IPS DF 4.7 (cell line): ENCODE data around the gene MRPS34.

Experiments used
- DNase-seq: peaks from one replicate; pipeline ENCODE4 v3.0.0-alpha.2; 2013; ENCODE audit warnings: low spot score; ENCODE audit errors: extremely low read depth

MRPS34 gene

DNA sequence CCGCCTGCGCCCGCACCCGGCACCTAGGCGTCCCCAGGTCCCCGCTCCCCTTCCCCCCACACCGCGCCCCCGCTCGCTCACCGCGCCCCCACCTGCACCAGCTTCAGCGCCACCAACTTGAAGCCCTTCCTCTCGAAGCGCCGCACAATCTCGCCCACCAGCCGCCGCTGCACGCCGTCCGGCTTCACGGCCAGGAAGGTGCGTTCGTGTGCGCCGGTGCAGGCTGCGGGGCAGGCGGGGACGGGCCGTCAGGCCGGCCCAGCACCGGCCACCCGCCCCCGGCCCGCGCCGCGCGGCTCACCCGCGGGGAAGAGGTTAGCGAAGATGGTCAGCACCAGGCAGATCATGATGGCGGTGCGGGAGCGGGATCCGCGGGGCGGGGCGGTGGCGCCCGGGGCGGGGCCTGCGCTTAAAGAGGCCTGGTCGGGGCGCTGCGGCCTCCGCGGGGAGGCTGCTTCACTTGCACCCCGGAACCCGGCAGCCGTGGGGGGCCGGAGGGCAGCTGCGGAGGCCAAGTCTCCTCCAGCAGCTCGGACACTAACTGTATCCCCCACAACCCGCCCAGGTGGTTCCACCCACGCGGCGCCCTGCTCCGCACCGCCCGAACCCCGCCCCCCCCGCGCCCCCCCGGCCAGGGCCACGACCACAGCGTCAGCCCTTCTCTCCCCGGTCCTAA, 1.6 kb downstream of the MRPS34 start, which contains the start of gene NME3:
TSS of gene NME3 (minus strand) at position 356 of the 676 bp plus-strand sequence. CDS start at position 347, 9 bp downstream.
- DNase-seq = no peak

DNA sequence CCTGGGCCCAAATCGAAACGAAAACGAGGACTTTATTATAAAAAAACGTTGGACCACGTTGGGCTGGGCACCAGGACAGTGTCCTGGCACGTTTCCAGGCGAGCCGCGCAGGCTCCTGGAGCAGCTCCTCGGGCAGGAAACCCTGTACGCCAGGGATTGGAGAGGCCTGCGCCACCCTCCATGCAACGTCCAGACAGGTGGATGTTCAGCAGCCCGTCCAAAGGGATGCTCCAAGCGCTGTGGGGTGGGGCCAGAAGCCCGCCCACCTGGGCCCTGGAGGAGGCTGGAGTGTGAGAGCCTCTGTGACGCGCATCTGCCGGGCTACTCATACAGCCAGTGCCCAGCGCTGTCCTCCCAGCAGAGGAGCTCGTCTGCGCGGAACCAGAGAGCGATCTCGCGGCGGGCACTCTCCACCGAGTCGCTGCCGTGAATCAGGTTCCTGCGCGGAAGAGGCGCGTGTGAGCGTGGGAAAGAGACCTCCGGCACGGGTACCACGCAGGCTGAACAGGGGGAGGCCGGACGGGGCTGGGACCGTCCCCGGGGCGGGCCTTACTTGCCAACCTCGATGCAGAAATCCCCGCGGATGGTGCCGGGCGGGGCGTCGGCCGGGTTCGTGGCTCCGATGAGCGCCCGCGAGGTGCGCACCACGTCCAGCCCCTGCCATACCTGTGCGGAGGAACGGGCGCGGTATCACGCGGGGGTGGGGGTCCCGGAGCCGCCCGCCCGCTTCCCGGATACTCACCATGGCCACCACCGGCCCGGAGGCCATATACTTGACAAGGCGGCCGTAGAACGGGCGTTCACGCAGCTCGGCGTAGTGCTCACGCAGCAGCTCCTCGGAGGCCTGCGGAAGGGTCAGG, 2.4 kb downstream of the MRPS34 start:
- DNase-seq = no peak

DNA sequence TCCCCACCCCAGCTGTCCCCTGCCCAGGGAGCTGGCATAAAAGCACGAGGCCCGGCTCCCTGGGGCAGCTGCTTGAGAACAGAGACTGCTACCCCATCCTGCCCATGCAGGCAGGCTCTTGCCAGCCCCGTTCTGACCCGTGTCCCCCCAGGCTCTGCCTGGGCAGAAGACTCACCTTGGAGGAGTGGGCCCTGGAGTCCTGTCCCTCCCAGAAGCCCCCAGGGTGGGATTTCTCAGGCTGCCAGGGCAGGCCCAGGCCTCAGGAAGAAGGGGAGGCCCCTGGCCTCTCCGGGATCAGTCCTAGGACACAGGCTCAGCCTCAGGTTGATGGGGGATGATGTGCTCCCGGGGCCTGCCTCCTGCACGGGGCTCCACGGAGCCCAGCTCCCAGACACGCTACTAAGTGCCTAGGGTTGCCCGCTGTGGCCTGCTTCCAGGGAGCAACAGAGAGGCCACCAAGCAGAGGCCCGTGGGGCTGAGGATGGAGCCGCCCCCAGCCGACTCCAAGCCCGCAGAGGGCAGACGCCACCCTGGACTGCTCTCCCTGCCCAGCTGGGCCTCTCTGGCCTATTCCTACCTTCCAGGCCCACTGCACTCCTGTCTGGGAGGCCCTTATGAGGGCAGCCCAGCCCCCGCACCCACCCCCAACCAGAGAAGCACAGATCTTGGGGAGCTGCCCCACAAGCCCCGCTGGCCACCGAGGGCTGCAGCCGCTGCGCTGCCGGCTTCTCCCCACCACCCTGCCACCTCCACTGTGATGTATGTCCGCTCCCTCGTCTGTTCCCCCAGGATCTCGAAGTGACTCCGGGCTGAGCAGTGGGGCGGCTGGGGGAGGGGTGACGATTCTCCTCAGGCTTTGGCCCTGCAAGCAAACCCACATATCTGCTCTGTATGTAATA, 3.3 kb downstream of the MRPS34 start:
- DNase-seq = no peak

DNA sequence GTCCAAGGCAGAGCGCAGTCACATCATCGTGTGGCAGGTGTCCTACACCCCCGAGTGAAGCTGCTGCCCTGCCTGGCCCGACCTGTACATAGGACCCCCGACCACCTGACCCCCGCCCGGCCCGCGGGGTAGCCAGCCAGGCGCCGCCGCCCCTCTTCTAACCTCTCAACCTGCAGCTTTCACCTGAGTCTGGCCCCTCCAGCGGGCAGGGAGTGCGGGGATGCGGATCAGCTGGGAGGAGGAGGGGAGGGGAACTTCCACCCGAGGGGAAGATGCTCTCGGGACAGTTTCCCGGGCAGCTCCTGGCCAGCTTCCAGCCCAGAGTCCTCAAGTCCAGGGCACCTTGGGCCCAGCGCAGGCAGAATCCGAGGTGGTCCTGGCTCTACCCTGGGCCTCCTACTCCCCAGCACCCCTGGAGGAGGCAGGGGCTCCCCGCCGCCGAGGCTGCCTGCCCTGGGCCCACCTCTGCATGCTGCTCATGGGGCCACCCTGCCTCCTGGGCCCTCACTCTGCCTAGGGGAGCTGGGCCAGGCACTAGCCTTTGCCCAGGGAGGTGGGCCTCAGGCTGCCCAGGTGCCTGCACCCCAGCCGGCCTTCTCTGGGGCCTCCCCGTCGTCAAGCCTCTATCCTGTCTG, 4.0 kb downstream of the MRPS34 start:
- no peak for DNase-seq

DNA sequence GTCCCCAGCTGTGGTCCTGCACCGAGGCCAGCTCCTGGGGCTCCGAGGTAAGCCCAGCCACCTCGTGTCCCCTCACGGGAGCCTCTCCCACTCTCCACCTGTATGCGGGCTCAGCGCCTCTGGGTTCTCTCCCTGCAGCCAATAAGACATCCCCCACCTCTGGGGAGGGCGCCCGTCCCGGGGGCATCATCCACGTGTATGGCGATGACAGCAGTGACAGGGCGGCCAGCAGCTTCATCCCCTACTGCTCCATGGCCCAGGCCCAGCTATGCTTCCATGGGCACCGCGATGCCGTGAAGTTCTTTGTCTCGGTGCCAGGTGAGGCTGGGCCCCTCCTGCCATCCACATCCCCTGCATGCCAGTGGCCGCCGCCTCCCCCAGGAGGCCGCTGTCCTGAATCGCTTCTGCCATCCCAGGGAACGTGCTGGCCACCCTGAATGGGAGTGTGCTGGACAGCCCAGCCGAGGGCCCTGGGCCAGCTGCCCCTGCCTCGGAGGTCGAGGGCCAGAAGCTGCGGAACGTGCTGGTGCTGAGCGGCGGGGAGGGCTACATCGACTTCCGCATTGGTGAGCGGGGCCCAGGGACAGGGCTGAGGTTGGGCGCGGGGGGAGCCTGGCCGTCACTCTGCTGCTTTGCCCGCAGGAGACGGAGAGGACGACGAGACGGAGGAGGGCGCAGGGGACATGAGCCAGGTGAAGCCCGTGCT, 4.7 kb downstream of the MRPS34 start:
- no peak for DNase-seq

DNA sequence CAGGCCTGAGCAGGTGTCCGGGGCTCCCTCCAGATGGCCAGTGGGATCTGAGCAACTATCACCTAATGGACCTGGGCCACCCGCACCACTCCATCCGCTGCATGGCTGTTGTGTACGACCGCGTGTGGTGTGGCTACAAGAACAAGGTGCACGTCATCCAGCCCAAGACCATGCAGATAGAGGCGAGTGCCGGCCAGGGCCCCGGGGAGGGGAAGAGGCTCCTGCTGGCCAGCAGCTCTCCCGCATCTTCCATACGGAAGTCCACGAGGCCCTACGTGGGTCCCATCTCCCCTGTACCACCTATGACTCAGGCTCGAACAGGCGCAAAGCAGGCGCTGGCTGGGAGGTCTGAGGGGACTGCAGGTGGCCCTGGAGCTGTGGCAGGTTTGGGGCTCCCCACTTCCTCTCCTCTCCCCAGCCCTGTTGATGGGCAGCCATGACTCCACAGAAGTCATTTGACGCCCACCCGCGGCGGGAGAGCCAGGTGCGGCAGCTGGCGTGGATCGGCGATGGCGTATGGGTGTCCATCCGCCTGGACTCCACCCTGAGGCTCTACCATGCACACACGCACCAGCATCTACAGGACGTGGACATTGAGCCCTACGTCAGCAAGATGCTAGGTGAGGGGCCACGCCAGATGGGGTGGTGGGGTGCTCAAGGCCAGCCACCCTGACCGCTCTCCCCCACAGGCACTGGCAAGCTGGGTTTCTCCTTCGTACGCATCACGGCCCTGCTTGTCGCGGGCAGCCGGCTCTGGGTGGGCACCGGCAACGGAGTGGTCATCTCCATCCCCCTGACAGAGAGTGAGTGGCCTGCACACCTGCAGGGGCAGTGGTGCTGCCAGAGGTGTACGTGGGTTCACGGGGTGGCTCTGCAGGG, 5.6 kb downstream of the MRPS34 start:
- no peak for DNase-seq

DNA sequence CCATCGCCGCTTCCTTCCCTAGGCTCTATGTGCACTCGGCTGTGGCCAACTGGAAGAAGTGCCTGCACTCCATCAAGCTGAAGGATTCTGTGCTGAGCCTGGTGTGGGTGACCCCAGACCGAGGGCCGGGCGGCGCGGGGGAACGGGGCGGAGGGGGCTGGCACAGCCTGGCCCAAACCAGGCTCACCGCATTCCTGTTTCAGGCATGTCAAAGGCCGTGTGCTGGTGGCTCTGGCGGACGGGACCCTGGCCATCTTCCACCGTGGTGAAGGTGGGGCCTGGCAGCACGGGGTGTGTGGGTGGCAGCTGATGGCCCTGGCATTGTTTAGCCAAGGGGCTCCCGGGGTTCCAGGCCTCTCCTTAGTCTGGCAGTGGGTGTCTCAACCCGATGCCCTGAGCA, 6.2 kb downstream of the MRPS34 start:
- no peak for DNase-seq

DNA sequence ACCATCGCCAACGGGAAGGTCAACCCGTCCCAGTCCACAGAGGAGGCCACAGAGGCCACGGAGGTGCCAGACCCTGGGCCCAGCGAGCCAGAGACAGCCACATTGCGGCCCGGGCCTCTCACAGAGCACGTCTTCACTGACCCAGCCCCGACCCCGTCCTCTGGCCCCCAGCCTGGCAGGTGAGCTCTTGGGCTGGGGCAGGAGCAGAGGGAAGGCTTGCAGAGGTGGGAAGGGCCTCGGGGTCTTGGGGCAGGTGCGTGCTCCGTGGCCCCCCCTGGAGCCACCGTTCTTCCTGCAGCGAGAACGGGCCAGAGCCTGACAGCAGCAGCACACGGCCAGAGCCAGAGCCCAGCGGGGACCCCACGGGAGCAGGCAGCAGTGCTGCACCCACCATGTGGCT, 6.7 kb downstream of the MRPS34 start:
- no peak for DNase-seq

DNA sequence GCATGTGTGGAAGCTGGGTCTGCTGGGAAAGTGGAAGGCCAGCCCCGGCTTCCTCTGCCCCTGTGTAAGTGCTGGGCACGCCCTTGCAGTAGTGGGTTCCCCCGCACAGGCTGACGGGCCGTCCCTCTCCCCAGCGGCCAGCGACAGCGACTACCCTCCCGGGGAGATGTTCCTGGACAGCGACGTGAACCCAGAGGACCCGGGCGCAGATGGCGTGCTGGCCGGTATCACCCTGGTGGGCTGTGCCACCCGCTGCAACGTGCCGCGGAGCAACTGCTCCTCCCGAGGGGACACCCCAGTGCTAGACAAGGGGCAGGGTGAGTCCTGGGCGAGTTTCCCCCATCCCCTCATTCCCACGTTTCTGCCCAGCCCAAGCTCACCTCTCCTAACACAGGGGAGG, 7.1 kb downstream of the MRPS34 start:
- no peak for DNase-seq

DNA sequence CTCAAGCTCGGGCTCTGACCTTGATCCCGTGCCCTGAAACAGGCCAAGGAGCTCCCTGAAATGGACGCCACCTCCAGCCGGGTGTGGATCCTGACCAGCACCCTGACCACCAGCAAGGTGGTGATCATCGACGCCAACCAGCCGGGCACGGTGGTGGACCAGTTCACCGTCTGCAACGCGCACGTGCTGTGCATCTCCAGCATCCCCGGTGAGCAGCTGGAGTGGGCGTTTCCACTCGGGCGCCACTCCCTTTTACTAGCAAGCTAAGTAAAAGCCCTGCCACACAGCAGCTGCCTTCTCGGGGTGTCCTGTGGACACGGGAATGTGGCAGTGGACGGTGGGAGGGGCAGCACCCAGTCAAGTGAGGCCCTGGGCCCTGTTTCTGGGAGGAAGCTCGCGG, 8.0 kb downstream of the MRPS34 start:
- DNase-seq = no peak

DNA sequence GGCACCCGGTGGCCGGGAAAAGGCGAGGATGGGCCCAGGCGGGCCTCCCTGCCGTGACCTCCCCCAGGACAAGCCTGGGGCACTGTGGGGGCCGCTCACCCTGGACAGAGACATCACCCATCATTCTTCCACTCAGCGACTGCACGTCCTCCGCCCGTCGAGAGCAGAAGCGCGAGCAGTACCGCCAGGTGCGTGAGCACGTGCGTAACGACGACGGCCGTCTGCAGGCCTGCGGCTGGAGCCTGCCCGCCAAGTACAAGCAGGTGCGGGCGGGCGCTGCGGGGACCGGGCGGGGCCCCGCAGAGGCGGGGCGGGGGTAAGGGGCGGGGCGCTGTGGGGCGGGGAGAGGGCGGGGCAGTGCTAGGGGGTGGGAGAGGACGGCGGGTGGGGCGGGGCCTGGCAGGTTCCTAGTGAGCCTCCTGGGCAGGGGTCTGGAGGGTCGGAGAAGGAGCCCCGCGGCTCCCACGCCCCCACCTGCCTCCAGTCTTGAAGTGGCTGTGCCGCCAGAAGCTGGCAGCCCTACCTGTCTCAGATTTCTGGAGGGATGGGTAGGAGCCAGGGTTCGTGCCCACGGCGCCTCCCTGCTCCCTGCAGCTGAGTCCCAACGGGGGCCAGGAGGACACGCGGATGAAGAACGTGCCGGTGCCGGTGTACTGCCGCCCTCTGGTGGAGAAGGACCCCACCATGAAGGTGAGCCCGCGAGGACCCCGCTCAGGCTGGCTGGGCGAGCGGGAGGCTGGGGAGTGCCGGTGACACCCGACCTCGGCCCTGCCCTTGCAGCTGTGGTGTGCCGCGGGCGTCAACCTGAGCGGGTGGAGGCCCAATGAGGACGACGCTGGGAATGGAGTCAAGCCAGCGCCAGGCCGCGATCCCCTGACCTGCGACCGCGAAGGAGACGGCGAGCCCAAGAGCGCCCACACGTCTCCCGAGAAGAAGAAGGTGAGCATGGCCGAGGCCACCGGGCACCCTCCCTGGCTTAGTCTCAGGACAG, 9.1 kb downstream of the MRPS34 start:
- DNase-seq = no peak

DNA sequence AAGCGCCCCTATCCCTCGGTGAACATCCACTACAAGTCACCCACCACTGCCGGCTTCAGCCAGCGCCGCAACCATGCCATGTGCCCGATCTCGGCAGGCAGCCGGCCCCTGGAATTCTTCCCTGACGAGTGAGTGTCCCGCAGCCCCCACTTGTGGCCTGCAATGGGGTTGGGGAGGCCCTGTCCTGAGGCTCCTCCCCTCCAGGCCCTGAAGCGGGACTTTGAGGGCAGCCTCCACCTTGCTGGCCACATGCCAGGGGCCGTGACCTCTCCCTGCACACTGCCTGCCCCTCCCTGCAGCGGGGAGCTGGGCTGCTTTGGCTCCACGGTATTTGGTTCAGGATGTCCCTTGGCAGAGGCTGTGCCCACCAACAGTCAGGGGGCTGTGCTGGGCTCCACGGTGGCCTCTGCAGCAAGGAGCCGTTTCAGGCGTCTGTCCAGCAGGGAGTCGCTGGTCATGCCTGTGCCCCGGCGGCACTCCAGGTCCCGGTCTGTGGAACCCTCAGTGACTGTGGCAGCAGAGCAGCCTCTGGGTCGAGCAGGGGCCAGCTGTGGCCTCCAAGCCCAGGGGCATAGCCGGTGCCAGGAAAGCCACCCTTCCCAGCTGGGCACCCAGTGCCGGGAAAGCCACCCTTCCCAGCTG, 9.9 kb downstream of the MRPS34 start:
- no peak for DNase-seq

DNA sequence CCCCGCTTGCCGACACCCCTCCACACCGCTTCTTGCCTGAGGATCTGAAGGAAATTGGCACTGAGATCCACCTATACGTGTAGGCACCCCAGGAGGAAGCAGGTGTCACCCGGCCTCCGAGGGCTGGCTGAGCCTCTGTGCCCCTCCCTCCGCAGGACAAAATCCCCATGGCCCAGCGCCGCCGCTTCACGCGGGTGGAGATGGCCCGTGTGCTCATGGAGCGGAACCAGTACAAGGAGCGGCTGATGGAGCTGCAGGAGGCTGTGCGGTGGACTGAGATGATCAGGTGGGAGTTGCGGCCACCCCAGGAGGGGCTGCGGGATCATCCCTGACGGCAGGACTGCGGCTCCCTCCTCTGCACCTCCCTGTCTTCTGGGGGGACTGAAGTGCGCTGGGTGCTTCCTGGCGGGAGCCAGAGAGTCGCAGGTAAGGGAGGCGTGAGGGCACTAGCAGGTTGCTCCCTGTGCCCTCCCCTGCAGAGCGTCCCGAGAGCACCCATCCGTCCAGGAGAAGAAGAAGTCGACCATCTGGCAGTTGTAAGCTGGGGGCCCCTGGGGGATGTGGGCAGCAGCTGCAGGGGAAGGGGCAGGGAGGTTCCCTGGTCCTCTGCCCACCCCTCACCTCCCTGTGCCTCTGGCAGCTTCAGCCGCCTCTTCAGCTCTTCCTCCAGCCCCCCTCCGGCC, 10.6 kb downstream of the MRPS34 start:
- no peak for DNase-seq

DNA sequence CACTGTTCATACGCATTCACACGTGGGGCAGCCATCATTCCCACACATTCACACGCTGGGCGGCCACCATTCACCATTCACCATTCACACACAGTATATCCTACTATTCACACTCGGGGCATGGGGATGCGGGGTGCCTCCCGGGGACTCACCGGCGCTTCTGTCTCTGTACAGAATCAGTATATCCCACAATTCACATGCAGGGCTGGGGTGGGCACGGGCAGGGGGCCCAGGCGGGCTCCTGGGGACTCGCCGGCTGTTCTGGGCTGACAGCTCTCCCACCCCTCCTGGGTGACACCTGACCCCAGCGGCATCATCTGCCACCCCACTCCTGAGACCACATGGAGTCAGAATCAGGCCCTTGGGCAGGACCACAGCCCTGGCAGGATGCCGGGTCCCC, 11.2 kb downstream of the MRPS34 start:
- DNase-seq = no peak

DNA sequence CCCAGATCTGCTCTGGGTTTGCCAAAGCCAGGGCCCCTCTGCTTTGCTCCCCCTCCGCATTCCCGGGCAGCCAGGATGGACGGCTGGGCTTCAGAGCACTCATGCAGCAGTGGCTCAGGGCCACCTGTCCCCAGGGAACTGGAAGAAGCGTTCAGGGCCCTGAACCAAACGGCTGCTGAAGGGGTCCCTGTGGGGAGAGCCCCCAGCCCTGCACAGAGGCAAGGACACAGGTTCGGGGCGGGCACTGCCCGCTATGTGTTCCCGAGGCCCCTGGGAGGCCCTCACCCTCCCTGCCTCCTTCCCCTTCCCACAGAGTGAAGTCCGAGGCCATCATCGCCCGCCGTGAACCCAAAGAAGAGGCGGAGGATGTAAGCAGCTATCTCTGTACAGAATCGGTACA, 12.0 kb downstream of the MRPS34 start:
- DNase-seq = no peak

DNA sequence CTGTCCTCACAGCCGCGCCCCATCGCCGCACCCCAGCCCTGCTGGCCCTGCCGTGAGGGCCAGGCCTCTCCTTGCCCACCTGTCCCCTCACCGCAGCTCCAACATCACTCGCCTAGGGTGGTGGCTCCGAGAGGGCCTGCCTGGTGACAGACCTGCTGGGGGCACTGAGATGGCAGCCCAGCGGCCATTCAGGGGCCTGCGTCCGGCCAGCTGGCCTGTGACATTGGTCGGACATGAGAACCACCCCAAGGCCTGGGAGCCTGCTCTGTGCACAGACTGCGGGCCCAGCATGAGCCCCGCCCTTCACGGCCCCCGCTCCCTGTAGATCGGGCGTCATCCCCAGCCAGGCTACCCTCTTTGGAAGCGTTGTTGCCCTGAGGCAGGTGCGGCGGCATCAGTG, 13.4 kb downstream of the MRPS34 start:
- DNase-seq = no peak

DNA sequence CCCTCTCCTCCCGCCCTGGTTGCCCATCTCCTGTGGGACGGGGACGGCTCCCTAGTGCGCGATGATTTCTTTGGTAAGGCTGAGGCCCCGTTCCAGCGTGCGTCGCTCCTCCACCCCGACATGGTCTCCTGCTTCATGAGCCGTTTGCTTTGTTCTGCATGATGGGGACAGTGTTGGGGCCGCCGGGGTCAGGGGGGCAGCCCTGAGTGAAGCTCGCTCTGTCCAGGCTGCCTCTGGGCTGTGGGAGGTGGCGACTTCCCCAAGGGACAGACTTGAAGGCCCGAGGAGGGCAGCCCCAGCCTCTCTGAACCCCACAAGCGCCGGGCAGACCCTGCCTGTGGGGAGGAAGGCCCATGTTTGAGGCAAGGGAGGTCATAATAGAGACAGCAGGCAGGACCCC, 14.0 kb downstream of the MRPS34 start:
- no peak for DNase-seq
